Hepatocyte (in vitro differentiated cells): Measurements from ENCODE around the gene DZANK1. TPM values are rescaled to one million over a fixed set of nuclear protein-coding genes. Genes with fewer than 3 reads are reported as not detected.
"Not testable (repeated sequence)": the region's sequence is repeated elsewhere in the genome, so short reads cannot be mapped to it uniquely, and the experiment has no call there.

Experiments
- DNase-seq: peaks from one replicate; pipeline ENCODE4 v3.0.0-alpha.2; 2016; ENCODE audit warnings: low spot score
- H2AFZ ChIP-seq: fragments of 200-600 bp; sonication (generic); 2 replicates; pipeline ENCODE4 v1.6.0; 2016; ENCODE audit warnings: antibody characterized with exemption, mild to moderate bottlenecking
- H3K27ac ChIP-seq: fragments of 200-600 bp; sonication (generic); 2 replicates; pipeline ENCODE4 v1.5.1; 2016; ENCODE audit warnings: mild to moderate bottlenecking
- H3K27me3 ChIP-seq: fragments of 200-600 bp; sonication (generic); 2 replicates; pipeline ENCODE4 v1.6.1; 2016
- H3K36me3 ChIP-seq: fragments of 200-600 bp; sonication (generic); replicated peaks from 2 replicates; pipeline ENCODE4 v1.5.1; 2016; ENCODE audit warnings: low read depth; ENCODE audit not compliant: insufficient read depth
- H3K4me1 ChIP-seq: fragments of 200-600 bp; sonication (generic); 2 replicates; pipeline ENCODE4 v1.5.1; 2016; ENCODE audit warnings: mild to moderate bottlenecking, moderate library complexity; ENCODE audit not compliant: insufficient read depth
- H3K4me2 ChIP-seq: fragments of 200-600 bp; sonication (generic); 2 replicates; pipeline ENCODE4 v1.6.0; 2016
- H3K4me3 ChIP-seq: fragments of 200-600 bp; sonication (generic); 2 replicates; pipeline ENCODE4 v1.5.1; 2016; ENCODE audit warnings: mild to moderate bottlenecking
- H3K79me2 ChIP-seq: fragments of 200-600 bp; sonication (generic); 2 replicates; pipeline ENCODE4 v1.6.0; 2017; ENCODE audit warnings: mild to moderate bottlenecking
- H3K9me2 ChIP-seq: fragments of 200-600 bp; sonication (generic); replicated peaks from 2 replicates; pipeline ENCODE4 v1.6.0; 2017; ENCODE audit warnings: mild to moderate bottlenecking; ENCODE audit not compliant: insufficient read depth
- H3K9me3 ChIP-seq: fragments of 200-600 bp; sonication (generic); 2 replicates; pipeline ENCODE4 v1.5.1; 2016; ENCODE audit warnings: low read depth, mild to moderate bottlenecking
- H4K20me1 ChIP-seq: fragments of 200-600 bp; sonication (generic); 2 replicates; pipeline ENCODE4 v1.6.0; 2016; ENCODE audit warnings: mild to moderate bottlenecking; ENCODE audit not compliant: insufficient read depth, poor library complexity, severe bottlenecking
- CTCF ChIP-seq: fragments of 200-600 bp; sonication (generic); IDR thresholded peaks from 2 replicates; pipeline ENCODE4 v1.5.1; 2016; ENCODE audit warnings: antibody characterized with exemption, mild to moderate bottlenecking; ENCODE audit not compliant: poor library complexity
- EZH2 ChIP-seq: fragments of 200-600 bp; sonication (generic); IDR thresholded peaks from 2 replicates; pipeline ENCODE4 v1.6.1; 2016; ENCODE audit warnings: antibody characterized with exemption, mild to moderate bottlenecking, borderline replicate concordance
- EZH2phosphoT487 ChIP-seq: fragments of 200-600 bp; sonication (generic); IDR thresholded peaks from one replicate; pipeline ENCODE4 v1.6.1; 2018; ENCODE audit warnings: antibody characterized with exemption, mild to moderate bottlenecking, low read depth, moderate library complexity; ENCODE audit not compliant: unreplicated experiment, severe bottlenecking
- WGBS: methylation state at CpG from one replicate; pipeline ENCODE4 v1.1.6; 2016; ENCODE audit warnings: low lambda C conversion rate; ENCODE audit errors: missing lambda C conversion rate; 5-methylcytosine and 5-hydroxymethylcytosine counted together
- microRNA counts: library from miRNA; unstranded; fragments of <30 nt; microRNA quantifications from one replicate; lab custom pipeline; 2017
- microRNA-seq: library from miRNA; unstranded; fragments of <30 nt; microRNA quantifications from one replicate; pipeline ENCODE4, GENCODE V29; 2017
- polyA plus RNA-seq: library from polyadenylated mRNA; unstranded; fragments of >200 nt; fragmentation: Nextera tagmentation; extraction: Ambion mirVana; gene quantifications from 2 replicates; pipeline ENCODE4 v1.2.1, GENCODE V29; 2016
- small RNA-seq: library from RNA; depleted of rRNA; stranded (forward); fragments of <200 nt; gene quantifications from one replicate; pipeline ENCODE3, GENCODE V24; 2014
- total RNA-seq: library from RNA; depleted of rRNA; stranded (reverse); fragments of >200 nt; gene quantifications from 2 replicates; pipeline ENCODE4 v1.2.3, GENCODE V29; 2014

Gene DZANK1
- total and polyA plus RNA-seq, 2 experiments from 2014 or later: 1.8 to 2.0 TPM

- DNase-seq: no peak
- Histone ChIP-seq H3K36me3 (no peaks in the 10 kb centered on the region), H4K20me1 (no peaks in the 10 kb centered on the region), H3K79me2 (no peaks in the 10 kb centered on the region), H3K9me2 (no peaks in the 10 kb centered on the region), H3K4me1 (no peaks in the 10 kb centered on the region), H3K4me3 (no peak overlapping the region), H3K27ac (peak overlapping the region; percentile 45), H2AFZ (no peak overlapping the region), H3K9me3 (no peaks in the 10 kb centered on the region), H3K27me3 (no peaks in the 10 kb centered on the region), H3K4me2 (no peak overlapping the region)
- WGBS: 97% methylated on average over 1 of the region's 1 CpG
- no peak for TF ChIP-seq EZH2
- no peak for TF ChIP-seq EZH2phosphoT487
- no peak for TF ChIP-seq CTCF
Observed at GRCh38 chr20:18359854-18360253, 107.0 kb downstream of the DZANK1 start.

GRCh38 chr20:18349749-18350148 lies 117.1 kb downstream of the DZANK1 start:
- 67% methylated on average over 3 of the region's 3 CpGs for WGBS
- H3K9me2 ChIP-seq, H3K4me3 ChIP-seq, H3K9me3 ChIP-seq, DNase-seq, H4K20me1 ChIP-seq, H3K4me2 ChIP-seq, H3K4me1 ChIP-seq, H3K27me3 ChIP-seq, H2AFZ ChIP-seq, H3K27ac ChIP-seq, H3K36me3 ChIP-seq, H3K79me2 ChIP-seq: not testable (repeated sequence)

MicroRNA genes within 50 kb of the gene (microRNA counts, 767-probe panel; counts per million panel counts)
- microRNA hsa-miR-3192 (lab: Ali Mortazavi, UCI): not detected

Small RNA genes within 50 kb of the gene (microRNA-seq; reads per million reads assigned to microRNA genes)
- gene MIR3192: not detected

Small RNA genes within 50 kb of the gene (small RNA-seq; reads per million reads assigned to genes)
- gene MIR3192 (not detected), gene RNA5SP476 (not detected)

Other genes starting within 250 kb of the DZANK1 start
- 16.7 and 22.4 TPM in 2 replicates for gene ZNF133, start 178.5 kb downstream of the DZANK1 start, total RNA-seq
- 10.8 and 10.9 TPM in 2 replicates for gene ZNF133, start 178.5 kb downstream of the DZANK1 start, polyA plus RNA-seq
- gene POLR3F, start 360 bp upstream of the DZANK1 start, total RNA-seq: 7.7 and 10.8 TPM in 2 replicates
- gene POLR3F, start 360 bp upstream of the DZANK1 start, polyA plus RNA-seq: 4.0 and 9.1 TPM in 2 replicates
- gene RBBP9, start 30.2 kb upstream of the DZANK1 start, total RNA-seq: 22.5 and 31.7 TPM in 2 replicates
- gene RBBP9, start 30.2 kb upstream of the DZANK1 start, polyA plus RNA-seq: 6.6 and 8.0 TPM in 2 replicates
- gene SEC23B, start 40.9 kb upstream of the DZANK1 start, total RNA-seq: 47.7 and 49.9 TPM in 2 replicates
- 43.0 and 50.4 TPM in 2 replicates for gene SEC23B, start 40.9 kb upstream of the DZANK1 start, polyA plus RNA-seq
- 125 and 144 TPM in 2 replicates for gene SMIM26, start 100.4 kb upstream of the DZANK1 start, total RNA-seq
- 131 and 132 TPM in 2 replicates for gene SMIM26, start 100.4 kb upstream of the DZANK1 start, polyA plus RNA-seq
- 33.2 and 40.1 TPM in 2 replicates for gene DTD1, start 121.0 kb upstream of the DZANK1 start, total RNA-seq
- 30.1 and 32.9 TPM in 2 replicates for gene DTD1, start 121.0 kb upstream of the DZANK1 start, polyA plus RNA-seq